BLaER1 (cell line): Measurements from ENCODE around the gene GTF2IRD1.
"Not testable (repeated sequence)": the region's sequence is repeated elsewhere in the genome, so short reads cannot be mapped to it uniquely, and the experiment has no call there.

Experiments
- H3K27ac ChIP-seq: shearing (Covaris generic); formaldehyde crosslinking; 2 replicates; pipeline ENCODE4 v1.8.1; 2022
- H3K27me3 ChIP-seq: shearing (Covaris generic); formaldehyde crosslinking; 2 replicates; pipeline ENCODE4 v1.8.1; 2022
- H3K36me3 ChIP-seq: shearing (Covaris generic); formaldehyde crosslinking; 2 replicates; pipeline ENCODE4 v1.8.1; 2022
- H3K4me1 ChIP-seq: shearing (Covaris generic); formaldehyde crosslinking; 2 replicates; pipeline ENCODE4 v1.8.1; 2022
- H3K4me2 ChIP-seq: shearing (Covaris generic); formaldehyde crosslinking; 2 replicates; pipeline ENCODE4 v1.8.1; 2022
- H3K4me3 ChIP-seq: shearing (Covaris generic); formaldehyde crosslinking; 2 replicates; pipeline ENCODE4 v1.8.1; 2022
- H3K9ac ChIP-seq: shearing (Covaris generic); formaldehyde crosslinking; 2 replicates; pipeline ENCODE4 v1.8.1; 2022
- H3K9me3 ChIP-seq: shearing (Covaris generic); formaldehyde crosslinking; 2 replicates; pipeline ENCODE4 v1.8.1; 2022
- H4K20me1 ChIP-seq: shearing (Covaris generic); formaldehyde crosslinking; 2 replicates; pipeline ENCODE4 v1.8.1; 2022
- Cebpa-rat ChIP-seq: shearing (Covaris generic); IDR thresholded peaks from 2 replicates; pipeline ENCODE4 v1.8.1; 2022

The GTF2IRD1 gene

DNA sequence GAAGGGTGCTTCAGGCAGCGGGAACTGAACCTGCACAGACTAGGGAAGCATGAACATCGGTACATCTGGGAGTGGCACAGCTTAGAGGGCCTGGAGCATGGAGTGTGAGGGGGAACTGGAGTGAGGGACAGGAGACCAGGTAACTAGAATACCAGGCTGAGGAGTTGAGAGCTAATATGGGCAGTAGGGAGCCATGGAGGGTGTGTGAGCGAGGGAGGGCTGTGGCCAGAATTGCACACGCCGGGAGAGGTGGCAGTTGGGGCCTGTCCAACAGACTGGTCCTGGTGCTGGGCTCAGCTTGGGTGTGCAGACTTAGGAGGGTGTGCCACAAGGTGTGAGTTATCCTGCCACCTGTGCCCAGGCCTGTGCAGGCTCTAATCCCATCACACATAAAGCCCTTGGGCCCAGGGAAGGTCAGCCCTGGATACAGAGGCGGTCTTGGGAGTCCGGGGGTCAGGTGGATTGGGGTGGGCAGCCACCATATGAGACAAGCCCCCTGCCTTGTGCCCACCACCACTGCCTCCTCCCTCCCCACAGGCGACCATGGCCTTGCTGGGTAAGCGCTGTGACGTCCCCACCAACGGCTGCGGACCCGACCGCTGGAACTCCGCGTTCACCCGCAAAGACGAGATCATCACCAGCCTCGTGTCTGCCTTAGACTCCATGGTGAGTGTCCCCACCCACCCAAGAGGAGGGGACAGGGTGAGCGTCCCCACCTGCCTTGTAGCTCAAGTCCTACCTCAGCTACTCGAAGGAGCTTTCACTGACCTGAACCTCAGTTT is 54.0 kb downstream of the GTF2IRD1 start:
- Histone ChIP-seq H4K20me1 (peaks cover 62% of the 10 kb centered on the region), H3K4me2 (no peak overlapping the region), H3K4me3 (no peak overlapping the region), H3K27ac (no peak overlapping the region), H3K4me1 (no peaks in the 10 kb centered on the region), H3K9ac (no peak overlapping the region), H3K9me3 (no peaks in the 10 kb centered on the region), H3K27me3 (no peaks in the 10 kb centered on the region), H3K36me3 (peaks cover 73% of the 10 kb centered on the region)
- TF ChIP-seq Cebpa-rat = no peak

DNA sequence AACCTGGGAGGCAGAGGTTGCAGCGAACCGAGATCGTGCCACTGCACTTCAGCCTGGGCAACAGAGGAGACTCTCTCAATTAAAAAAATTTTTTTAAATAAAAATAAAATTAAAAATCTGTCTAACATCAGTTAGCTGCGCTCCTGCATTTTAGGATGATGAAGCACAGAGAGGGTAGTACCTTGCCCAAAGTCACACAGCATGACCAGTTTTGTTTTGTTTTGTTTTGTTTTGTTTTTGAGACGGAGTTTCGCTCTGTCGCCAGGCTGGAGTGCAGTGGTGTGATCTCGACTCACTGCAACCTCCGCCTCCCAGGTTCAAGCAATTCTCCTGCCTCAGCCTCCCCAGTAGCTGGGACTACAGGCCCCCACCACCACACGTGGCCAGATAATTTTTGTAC is 55.7 kb downstream of the GTF2IRD1 start:
- peaks cover 57% of the 10 kb centered on the region for H4K20me1 ChIP-seq
- H3K9ac ChIP-seq, H3K27me3 ChIP-seq, H3K4me3 ChIP-seq, H3K4me2 ChIP-seq, H3K9me3 ChIP-seq, H3K27ac ChIP-seq: not testable (repeated sequence)
- H3K4me1 ChIP-seq = peaks cover 13% of the 10 kb centered on the region
- H3K36me3 ChIP-seq = peaks cover 74% of the 10 kb centered on the region

DNA sequence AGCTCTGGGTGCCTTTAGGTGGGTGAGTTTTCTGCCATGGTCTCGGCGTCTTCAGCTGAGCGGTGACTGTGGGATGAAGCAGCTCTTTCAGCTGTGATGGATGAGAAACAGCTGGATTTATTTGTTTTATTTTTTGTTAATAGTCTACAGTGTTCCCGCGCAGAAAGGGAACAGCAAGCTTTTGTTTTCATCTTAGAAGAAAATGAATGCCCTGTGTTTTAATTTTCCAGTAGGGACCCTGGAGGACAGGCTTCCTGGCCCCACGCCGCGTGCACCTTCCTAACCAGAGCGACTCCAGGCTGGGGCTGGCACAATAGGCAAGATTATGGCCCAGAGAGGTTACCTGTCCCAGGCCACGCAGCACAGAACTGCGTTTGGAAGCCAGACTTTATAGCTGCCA is 57.6 kb downstream of the GTF2IRD1 start:
- no peak for TF ChIP-seq Cebpa-rat
- H4K20me1 ChIP-seq = peaks cover 49% of the 10 kb centered on the region
- H3K27ac ChIP-seq = no peak overlapping the region
- H3K9me3 ChIP-seq = no peaks in the 10 kb centered on the region
- H3K9ac ChIP-seq = no peak overlapping the region
- H3K4me2 ChIP-seq = no peak overlapping the region
- no peak overlapping the region for H3K4me3 ChIP-seq
- peaks cover 84% of the 10 kb centered on the region for H3K36me3 ChIP-seq
- H3K27me3 ChIP-seq = no peaks in the 10 kb centered on the region
- peaks cover 32% of the 10 kb centered on the region for H3K4me1 ChIP-seq

DNA sequence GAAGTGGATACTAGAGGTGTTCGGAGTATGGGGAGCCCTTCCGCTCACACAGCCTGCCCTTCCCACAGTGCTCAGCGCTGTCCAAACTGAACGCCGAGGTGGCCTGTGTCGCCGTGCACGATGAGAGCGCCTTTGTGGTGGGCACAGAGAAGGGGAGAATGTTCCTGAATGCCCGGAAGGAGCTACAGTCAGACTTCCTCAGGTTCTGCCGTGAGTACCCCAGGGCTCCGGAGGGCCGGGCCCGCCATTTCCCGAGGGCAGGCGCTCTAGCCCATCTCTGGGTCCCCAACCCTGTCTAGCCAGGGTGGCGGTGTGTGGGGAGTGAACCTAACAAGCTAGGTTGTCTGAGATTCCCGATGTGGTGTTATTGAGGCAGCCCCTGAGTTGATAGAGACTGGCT is 59.1 kb downstream of the GTF2IRD1 start:
- no peak overlapping the region for H3K27ac ChIP-seq
- H3K4me2 ChIP-seq = no peak overlapping the region
- peaks cover 35% of the 10 kb centered on the region for H3K4me1 ChIP-seq
- TF ChIP-seq Cebpa-rat = no peak
- H3K9ac ChIP-seq = no peak overlapping the region
- H3K4me3 ChIP-seq = no peak overlapping the region
- peaks cover 89% of the 10 kb centered on the region for H3K36me3 ChIP-seq
- peaks cover 34% of the 10 kb centered on the region for H4K20me1 ChIP-seq
- H3K27me3 ChIP-seq = no peaks in the 10 kb centered on the region
- H3K9me3 ChIP-seq = no peaks in the 10 kb centered on the region

DNA sequence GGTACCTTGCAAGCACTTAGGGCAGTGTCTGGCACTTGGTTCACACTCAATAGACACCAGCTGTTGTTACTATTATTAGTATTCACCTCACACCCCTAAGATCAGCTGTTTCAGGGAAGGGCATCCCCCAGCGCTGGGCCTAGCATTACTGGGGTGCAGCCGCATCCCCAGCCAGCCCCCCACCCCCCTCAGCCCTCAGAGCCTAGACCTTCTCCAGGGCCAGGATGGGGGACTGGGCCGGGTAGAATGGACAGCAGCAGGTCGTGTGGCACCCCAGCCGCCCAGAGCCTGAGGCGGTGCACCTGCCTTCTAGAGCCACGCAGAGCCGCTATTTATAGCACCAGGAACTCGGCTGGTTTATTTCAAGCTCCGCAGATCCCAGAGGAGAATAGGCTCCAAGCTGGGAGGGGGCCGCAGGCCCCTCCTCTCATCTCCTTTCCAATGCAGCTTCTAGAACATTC is 60.5 kb downstream of the GTF2IRD1 start:
- H3K4me1 ChIP-seq = peaks cover 35% of the 10 kb centered on the region
- H3K9ac ChIP-seq = peak overlapping the region; percentile 51; the same call in 1 of the 2 replicates
- peak overlapping the region; percentile 88 for H3K4me2 ChIP-seq
- H3K4me3 ChIP-seq = 0 out of 2 replicates have a peak overlapping the region, but pooled peaks have one; percentile 8
- peak overlapping the region; percentile 63 for H3K27ac ChIP-seq
- peaks cover 89% of the 10 kb centered on the region for H3K36me3 ChIP-seq
- H3K27me3 ChIP-seq = no peaks in the 10 kb centered on the region
- peaks cover 22% of the 10 kb centered on the region for H4K20me1 ChIP-seq
- H3K9me3 ChIP-seq = no peaks in the 10 kb centered on the region
- TF ChIP-seq Cebpa-rat = no peak

DNA sequence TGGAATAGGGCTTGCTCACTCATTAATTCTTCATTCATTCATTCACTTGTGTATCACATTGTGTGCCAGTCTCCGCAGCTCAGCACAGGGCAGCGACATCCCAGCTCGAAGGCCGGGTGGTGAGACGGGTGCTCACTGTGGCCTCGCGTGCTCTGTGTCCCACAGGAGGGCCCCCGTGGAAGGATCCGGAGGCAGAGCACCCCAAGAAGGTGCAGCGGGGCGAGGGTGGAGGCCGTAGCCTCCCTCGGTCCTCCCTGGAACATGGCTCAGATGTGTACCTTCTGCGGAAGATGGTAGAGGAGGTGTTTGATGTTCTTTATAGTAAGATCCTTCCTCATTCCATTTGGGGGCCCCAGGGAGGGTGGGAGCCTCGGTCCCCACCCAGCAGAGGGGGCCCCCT is 61.6 kb downstream of the GTF2IRD1 start:
- TF ChIP-seq Cebpa-rat = no peak
- H3K27me3 ChIP-seq = no peaks in the 10 kb centered on the region
- H3K9ac ChIP-seq = no peak overlapping the region
- no peak overlapping the region for H3K27ac ChIP-seq
- H3K4me1 ChIP-seq = peaks cover 35% of the 10 kb centered on the region
- no peak overlapping the region for H3K4me3 ChIP-seq
- peaks cover 93% of the 10 kb centered on the region for H3K36me3 ChIP-seq
- H4K20me1 ChIP-seq = peaks cover 22% of the 10 kb centered on the region
- no peaks in the 10 kb centered on the region for H3K9me3 ChIP-seq
- 0 out of 2 replicates have a peak overlapping the region, but pooled peaks have one; percentile 88 for H3K4me2 ChIP-seq

GRCh38 chr7:74516214-74516613 is 62.5 kb downstream of the GTF2IRD1 start:
- no peak overlapping the region for H3K9ac ChIP-seq
- peaks cover 95% of the 10 kb centered on the region for H3K36me3 ChIP-seq
- H3K4me1 ChIP-seq = peaks cover 35% of the 10 kb centered on the region
- no peak overlapping the region for H3K27ac ChIP-seq
- H3K27me3 ChIP-seq = no peaks in the 10 kb centered on the region
- H4K20me1 ChIP-seq = peaks cover 22% of the 10 kb centered on the region
- TF ChIP-seq Cebpa-rat = no peak
- no peak overlapping the region for H3K4me3 ChIP-seq
- H3K9me3 ChIP-seq = peaks cover 4% of the 10 kb centered on the region
- H3K4me2 ChIP-seq = no peak overlapping the region

DNA sequence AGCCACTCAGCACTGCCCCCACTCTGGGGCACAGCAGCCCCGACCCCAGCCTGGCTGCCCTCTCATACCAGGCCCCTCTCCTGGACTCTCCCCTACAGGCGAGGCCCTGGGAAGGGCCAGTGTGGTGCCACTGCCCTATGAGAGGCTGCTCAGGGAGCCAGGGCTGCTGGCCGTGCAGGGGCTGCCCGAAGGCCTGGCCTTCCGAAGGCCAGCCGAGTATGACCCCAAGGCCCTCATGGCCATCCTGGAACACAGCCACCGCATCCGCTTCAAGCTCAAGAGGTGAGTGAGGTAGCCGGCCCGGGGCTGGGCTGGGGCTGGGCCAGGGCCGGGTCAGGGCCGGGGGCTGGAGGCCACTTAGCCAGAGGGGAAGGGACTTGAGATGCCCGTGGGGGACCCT is 64.3 kb downstream of the GTF2IRD1 start:
- Histone ChIP-seq H3K4me2 (no peak overlapping the region), H3K4me1 (peaks cover 35% of the 10 kb centered on the region), H3K36me3 (peaks cover 95% of the 10 kb centered on the region), H4K20me1 (peaks cover 22% of the 10 kb centered on the region), H3K9ac (no peak overlapping the region), H3K9me3 (peaks cover 11% of the 10 kb centered on the region), H3K27ac (no peak overlapping the region), H3K27me3 (no peaks in the 10 kb centered on the region), H3K4me3 (no peak overlapping the region)
- TF ChIP-seq Cebpa-rat = no peak

- Histone ChIP-seq H3K9ac (no peak overlapping the region), H3K36me3 (peaks cover 95% of the 10 kb centered on the region), H3K9me3 (peaks cover 11% of the 10 kb centered on the region), H4K20me1 (peaks cover 19% of the 10 kb centered on the region), H3K4me3 (no peak overlapping the region), H3K27me3 (no peaks in the 10 kb centered on the region), H3K4me2 (no peak overlapping the region), H3K4me1 (peaks cover 30% of the 10 kb centered on the region), H3K27ac (no peak overlapping the region)
- no peak for TF ChIP-seq Cebpa-rat
Measured at GRCh38 chr7:74518654-74519053, 64.9 kb downstream of the GTF2IRD1 start.

- Histone ChIP-seq H3K9me3 (peaks cover 11% of the 10 kb centered on the region), H4K20me1 (peaks cover 11% of the 10 kb centered on the region; the same call in 1 of the 2 replicates), H3K4me3 (no peak overlapping the region), H3K4me1 (peaks cover 22% of the 10 kb centered on the region), H3K27ac (no peak overlapping the region), H3K27me3 (no peaks in the 10 kb centered on the region), H3K9ac (no peak overlapping the region), H3K4me2 (no peak overlapping the region), H3K36me3 (peaks cover 95% of the 10 kb centered on the region)
- TF ChIP-seq Cebpa-rat = no peak
Measured at GRCh38 chr7:74519395-74519794, 65.7 kb downstream of the GTF2IRD1 start.
